Stomach (tissue), 4 donors: ENCODE results near the gene PERM1.

Experiments used
- CTCF ChIP-seq, 7 experiments: fragments of 450-650 bp in 4 of 7; fragments of 200-600 bp in 3 of 7; sonication (generic) in 3 of 7; IDR thresholded peaks; one replicate each; pipeline ENCODE4 v1.5.1; 2016 to 2019; ENCODE audit warnings: antibody characterized with exemption in 7 of 7, control low read depth in 2 of 7, mild to moderate bottlenecking in 1 of 7
- EP300 ChIP-seq: sonication (generic); formaldehyde crosslinking; IDR thresholded peaks from one replicate; pipeline ENCODE4 v1.6.1; 2017; ENCODE audit warnings: antibody characterized with exemption
- POLR2AphosphoS5 ChIP-seq, 3 donors: sonication (generic); formaldehyde crosslinking; IDR thresholded peaks; one replicate each; pipeline ENCODE4 v1.6.1; 2016; ENCODE audit warnings: antibody characterized with exemption in 3 of 3

- TF ChIP-seq CTCF (IDR thresholded peaks at IDR 0.05) (peak in 1 of 7 experiments; percentile 5), EP300 (peak; percentile 79), POLR2AphosphoS5 (IDR thresholded peaks at IDR 0.05) (peak; percentile 76 to 96 (median 76))
These were observed 18.6 kb upstream of the PERM1 start for GRCh38 chr1:1000357-1001056.
